NOMO-1 (cell line): ENCODE data around the gene SEMA5A.
"Not testable (repeated sequence)": the region's sequence is repeated elsewhere in the genome, so short reads cannot be mapped to it uniquely, and the experiment has no call there.

Experiments
- DNase-seq, 2 experiments: peaks; one replicate each; lab custom pipeline; 2025; ENCODE audit not compliant: unreplicated experiment in 2 of 2; lab: John Stamatoyannopoulos, UW

SEMA5A gene

GRCh38 chr5:9401786-9402472 is 143.9 kb downstream of the SEMA5A start:
- no peak for DNase-seq

GRCh38 chr5:9399783-9400182 is 146.1 kb downstream of the SEMA5A start:
- not testable (repeated sequence) for DNase-seq

GRCh38 chr5:9399094-9399493 is 146.8 kb downstream of the SEMA5A start:
- DNase-seq: no peak

GRCh38 chr5:9398227-9398626 is 147.6 kb downstream of the SEMA5A start:
- DNase-seq: no peak

GRCh38 chr5:9396285-9396770 is 149.5 kb downstream of the SEMA5A start:
- DNase-seq: no peak

GRCh38 chr5:9395706-9396105 is 150.2 kb downstream of the SEMA5A start:
- DNase-seq: no peak

GRCh38 chr5:9394221-9394620 is 151.7 kb downstream of the SEMA5A start:
- no peak for DNase-seq

- DNase-seq: no peak
These were observed 153.2 kb downstream of the SEMA5A start for GRCh38 chr5:9392625-9393024.

GRCh38 chr5:9391080-9391479 is 154.8 kb downstream of the SEMA5A start:
- no peak for DNase-seq

- no peak for DNase-seq
These were observed 155.8 kb downstream of the SEMA5A start for GRCh38 chr5:9390113-9390512.

- no peak for DNase-seq
These were observed 156.8 kb downstream of the SEMA5A start for GRCh38 chr5:9388941-9389674.

- DNase-seq: no peak
These were observed 158.0 kb downstream of the SEMA5A start for GRCh38 chr5:9387879-9388278.

- DNase-seq: no peak
These were observed 158.9 kb downstream of the SEMA5A start for GRCh38 chr5:9386945-9387344.

- no peak for DNase-seq
These were observed 163.4 kb downstream of the SEMA5A start for GRCh38 chr5:9382522-9382921.

GRCh38 chr5:9381464-9381863 is 164.4 kb downstream of the SEMA5A start:
- DNase-seq: no peak

GRCh38 chr5:9380109-9380508 is 165.8 kb downstream of the SEMA5A start:
- DNase-seq: no peak

GRCh38 chr5:9376363-9377117 is 169.3 kb downstream of the SEMA5A start:
- DNase-seq: no peak

- no peak for DNase-seq
These were observed 170.1 kb downstream of the SEMA5A start for GRCh38 chr5:9375756-9376155.

- DNase-seq: no peak
These were observed 171.8 kb downstream of the SEMA5A start for GRCh38 chr5:9374025-9374424.

- DNase-seq: no peak
These were observed 172.3 kb downstream of the SEMA5A start for GRCh38 chr5:9373571-9373970.

- DNase-seq: no peak
These were observed 175.6 kb downstream of the SEMA5A start for GRCh38 chr5:9370256-9370655.

- DNase-seq: no peak
These were observed 180.4 kb downstream of the SEMA5A start for GRCh38 chr5:9365512-9365911.
